Activated naive CD4-positive, alpha-beta T cell treated with anti-CD3 and anti-CD28 coated beads, Interleukin-2, amount 50 U/mL, for 72 hours (primary cell): ENCODE results near the gene CXCR2. TPM values are rescaled to one million over a fixed set of nuclear protein-coding genes. Genes with fewer than 3 reads are reported as not detected.
"Not testable (repeated sequence)": the region's sequence is repeated elsewhere in the genome, so short reads cannot be mapped to it uniquely, and the experiment has no call there.

Experiments
- ATAC-seq, 2 donors: fragments of 150-1000 bp; cut with Tn5 transposase; 2 replicates each; pipeline ENCODE4 v1.10.0; 2021; ENCODE audit warnings: mild to moderate bottlenecking in 2 of 2, moderate library complexity in 2 of 2
- DNase-seq, 2 donors: peaks; one replicate each; pipeline ENCODE4 v3.0.0; 2021 to 2022; ENCODE audit warnings: low spot score in 2 of 2
- H3K27ac Mint-ChIP-seq, 2 donors: one replicate each; pipeline ENCODE4 v1.8.0; 2022; ENCODE audit warnings: mild to moderate bottlenecking in 2 of 2, mixed read lengths in 2 of 2
- H3K36me3 Mint-ChIP-seq, 2 donors: one replicate each; pipeline ENCODE4 v1.8.0; 2022; ENCODE audit warnings: mixed read lengths in 2 of 2
- H3K9me3 Mint-ChIP-seq, 2 donors: one replicate each; pipeline ENCODE4 v1.8.0; 2022; ENCODE audit warnings: mixed read lengths in 2 of 2
- total RNA-seq, 2 donors: library from RNA; stranded (reverse); gene quantifications; one replicate each; pipeline ENCODE4 v1.2.3, GENCODE V29; 2022

CXCR2 gene
- total RNA-seq, 2 donors from 2014 or later = 0.33 TPM; not detected in 1

- ATAC-seq = no peak
- DNase-seq = no peak
- H3K27ac Mint-ChIP-seq = no peak overlapping the region
- H3K9me3 Mint-ChIP-seq = no peaks in the 10 kb centered on the region
- H3K36me3 Mint-ChIP-seq = no peaks in the 10 kb centered on the region
These were observed 37.0 kb downstream of the CXCR2 start for GRCh38 chr2:218162814-218163213.

DNA sequence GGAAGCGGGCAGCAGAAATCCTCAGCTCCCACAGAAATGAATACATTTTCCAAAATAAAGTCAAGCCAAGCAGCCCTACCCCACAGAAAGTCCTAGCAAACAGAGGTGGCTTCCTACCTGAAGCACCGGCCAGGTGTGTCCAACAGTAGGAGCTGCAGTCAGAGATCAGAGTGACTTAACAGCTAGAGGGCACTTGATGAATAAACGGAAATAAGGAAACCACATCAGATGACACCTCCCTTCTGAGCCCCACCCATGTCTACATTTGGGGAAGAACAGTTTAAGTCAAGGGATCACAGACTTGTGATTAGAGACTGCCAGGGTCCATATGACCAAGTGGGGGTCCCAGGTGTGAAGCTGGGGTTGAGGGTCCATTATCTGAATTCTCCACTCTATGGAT, 41.0 kb downstream of the CXCR2 start, which contains the start of gene CXCR1:
CXCR1 (minus strand) TSS at position 172 of the 400 bp plus-strand sequence. CDS start 1,751 bp downstream, outside the sequence.
- ATAC-seq (peak; percentile 70 to 80), DNase-seq (no peak)
- H3K27ac Mint-ChIP-seq = peak within 1 kb of the TSS in 1 of 2 donors; percentile 9
- no peaks in the 10 kb centered on the region for H3K36me3 Mint-ChIP-seq
- H3K9me3 Mint-ChIP-seq = no peaks in the 10 kb centered on the region

GRCh38 chr2:218168016-218168415, 42.2 kb downstream of the CXCR2 start:
- ATAC-seq (no peak), DNase-seq (no peak)
- no peak overlapping the region for H3K27ac Mint-ChIP-seq
- no peaks in the 10 kb centered on the region for H3K9me3 Mint-ChIP-seq
- H3K36me3 Mint-ChIP-seq = no peaks in the 10 kb centered on the region

DNA sequence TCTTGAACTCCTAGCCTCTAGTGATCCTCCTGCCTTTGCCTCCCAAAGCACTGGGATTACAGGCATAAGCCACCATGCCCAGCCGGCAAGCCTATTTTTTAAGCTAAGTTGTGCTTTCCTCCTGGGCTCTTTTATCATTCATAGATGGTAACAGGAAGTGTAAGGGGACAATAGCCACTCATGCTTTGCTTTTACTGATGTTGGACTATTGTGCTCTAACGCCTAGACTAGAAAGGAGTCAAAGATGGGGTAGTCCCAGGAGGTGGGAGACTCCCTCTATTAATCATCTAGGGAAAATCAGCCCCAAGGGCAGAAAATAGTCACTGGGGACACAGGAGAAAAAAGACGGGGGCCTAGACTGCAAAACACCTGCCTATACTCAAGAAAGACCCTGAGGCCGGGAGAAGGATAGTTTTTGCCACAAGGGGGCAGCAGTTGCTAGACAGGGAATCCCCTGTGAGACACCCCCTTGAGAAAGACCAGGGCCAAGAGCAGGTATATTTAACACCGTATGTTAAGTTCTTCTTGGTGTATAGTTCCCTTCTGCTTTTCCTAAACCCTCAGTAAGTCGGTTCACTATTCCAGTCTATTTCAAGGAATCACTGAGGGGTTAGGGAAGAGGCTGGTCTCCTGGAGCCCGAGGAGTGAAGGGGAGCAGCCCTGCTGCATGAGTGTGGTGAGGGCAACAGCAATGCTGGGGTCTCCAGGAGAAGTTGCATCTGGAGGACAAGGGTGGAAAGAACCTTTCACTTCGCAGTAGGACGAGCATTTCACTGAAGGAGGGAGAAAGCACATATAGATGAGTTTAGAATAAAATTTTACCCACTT, 43.0 kb downstream of the CXCR2 start:
- H3K9me3 Mint-ChIP-seq = no peaks in the 10 kb centered on the region
- DNase-seq = peak in 1 of 2 donors; percentile 79
- H3K36me3 Mint-ChIP-seq = no peaks in the 10 kb centered on the region
- no peak overlapping the region for H3K27ac Mint-ChIP-seq
- ATAC-seq = peak; percentile 78

GRCh38 chr2:218169757-218170546, 44.1 kb downstream of the CXCR2 start:
- Mint-ChIP-seq H3K36me3 (no peaks in the 10 kb centered on the region), H3K27ac (no peak overlapping the region), H3K9me3 (no peaks in the 10 kb centered on the region)
- DNase-seq (no peak), ATAC-seq (no peak)

GRCh38 chr2:218171744-218172143, 45.9 kb downstream of the CXCR2 start:
- H3K9me3 Mint-ChIP-seq, H3K27ac Mint-ChIP-seq, H3K36me3 Mint-ChIP-seq, ATAC-seq, DNase-seq: not testable (repeated sequence)

- Mint-ChIP-seq H3K27ac (no peak overlapping the region), H3K36me3 (no peaks in the 10 kb centered on the region), H3K9me3 (no peaks in the 10 kb centered on the region)
- no peak for ATAC-seq
- DNase-seq = no peak
These were observed 47.0 kb downstream of the CXCR2 start for GRCh38 chr2:218172845-218173244.

- no peak for DNase-seq
- ATAC-seq = no peak
- Mint-ChIP-seq H3K27ac (no peak overlapping the region), H3K9me3 (no peaks in the 10 kb centered on the region), H3K36me3 (no peaks in the 10 kb centered on the region)
These were observed 54.0 kb downstream of the CXCR2 start for GRCh38 chr2:218179782-218180181.

DNA sequence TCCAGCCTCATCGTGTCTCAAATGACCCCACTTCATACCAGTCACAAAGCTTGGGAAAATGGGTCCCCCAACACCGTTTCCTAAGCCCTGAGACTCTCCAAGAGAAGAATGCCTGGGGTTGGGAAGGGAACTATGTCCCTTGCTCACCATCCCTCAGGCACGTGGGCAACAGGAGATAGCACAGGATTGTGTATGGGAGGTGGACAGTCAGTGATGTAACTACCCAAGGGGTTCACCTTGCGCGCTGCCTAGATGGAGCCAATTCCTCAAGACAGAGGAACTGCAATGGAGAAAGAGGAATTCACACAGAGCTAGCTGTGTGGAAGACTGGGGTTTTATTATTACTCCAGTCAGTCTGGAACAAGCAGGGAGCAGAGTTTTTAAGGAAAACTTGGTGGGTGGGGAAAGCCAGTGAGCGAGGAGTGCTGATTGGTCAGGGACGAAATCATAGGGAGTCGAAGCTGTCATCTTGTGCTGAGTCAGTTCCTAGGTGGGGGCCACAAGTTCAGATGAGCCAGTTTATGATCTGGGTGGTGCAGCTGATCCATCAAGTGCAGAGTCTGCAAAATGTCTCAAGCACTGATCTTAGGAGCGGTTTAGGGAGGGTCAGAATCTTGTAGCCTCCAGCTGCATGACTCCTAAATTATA, 54.8 kb downstream of the CXCR2 start:
- Mint-ChIP-seq H3K27ac (no peak overlapping the region), H3K36me3 (no peaks in the 10 kb centered on the region), H3K9me3 (no peaks in the 10 kb centered on the region)
- ATAC-seq (no peak), DNase-seq (no peak)

DNA sequence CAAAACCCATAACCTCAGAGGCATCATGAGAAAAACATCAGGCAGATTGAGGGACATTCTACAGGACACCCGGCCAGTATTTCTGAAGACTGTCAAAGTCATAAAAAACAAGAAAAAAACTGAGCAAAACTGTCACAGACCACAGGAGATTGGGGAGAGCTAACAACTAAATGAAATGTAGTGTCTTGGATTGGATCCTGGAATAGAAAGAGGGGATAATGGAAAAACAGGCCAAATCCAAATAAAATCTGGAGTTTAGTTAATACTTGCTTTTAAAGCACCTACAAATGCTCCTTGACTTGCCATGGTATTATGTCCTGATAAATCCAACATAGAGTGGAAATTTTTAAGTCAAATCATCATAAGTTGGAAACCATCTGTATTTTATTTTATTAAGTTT, 58.5 kb downstream of the CXCR2 start:
- Mint-ChIP-seq H3K9me3 (no peaks in the 10 kb centered on the region), H3K27ac (no peak overlapping the region), H3K36me3 (no peaks in the 10 kb centered on the region)
- DNase-seq = no peak
- no peak for ATAC-seq

DNA sequence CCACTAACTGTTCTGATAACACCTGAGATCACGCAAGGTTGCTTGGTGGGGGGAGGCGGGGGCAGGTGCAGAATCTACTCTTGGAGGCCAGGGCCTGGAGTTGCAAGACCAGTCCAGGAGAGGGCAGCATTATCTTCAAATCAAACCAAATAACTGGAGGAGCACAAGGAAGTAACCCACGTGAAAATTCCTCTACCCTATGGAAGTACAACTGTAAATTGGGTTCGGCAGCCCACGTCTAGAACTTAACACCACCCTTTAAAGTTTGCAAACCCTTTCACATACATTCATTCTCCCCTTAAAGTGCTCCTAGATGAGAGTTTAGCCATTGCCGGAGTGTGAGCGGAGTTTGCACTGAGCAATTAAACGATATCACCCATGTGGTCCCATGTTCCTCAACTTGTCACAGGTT, 60.5 kb downstream of the CXCR2 start:
- ATAC-seq (peak; percentile 95 to 97), DNase-seq (peak; percentile 65 to 72)
- H3K9me3 Mint-ChIP-seq = no peaks in the 10 kb centered on the region
- H3K27ac Mint-ChIP-seq = peak overlapping the region in 1 of 2 donors; percentile 55
- H3K36me3 Mint-ChIP-seq = no peaks in the 10 kb centered on the region

Other genes starting within 250 kb of the CXCR2 start
- gene TNS1, start 123.0 kb upstream of the CXCR2 start, total RNA-seq = 1 to 10 TPM in 1 of 2 donors, under 1 TPM in 1; 0.27 to 5.1 TPM
- 1 to 10 TPM; 3.2 to 5.1 TPM for gene RUFY4, start 56.8 kb upstream of the CXCR2 start, total RNA-seq
- not detected for gene CXCR1, start 40.9 kb downstream of the CXCR2 start, total RNA-seq
- gene ARPC2, start 91.2 kb downstream of the CXCR2 start, total RNA-seq = 100 to 1,000 TPM; 567 to 656 TPM
- gene GPBAR1, start 135.0 kb downstream of the CXCR2 start, total RNA-seq = under 1 TPM; 0.46 to 0.88 TPM
- gene AAMP, start 144.1 kb downstream of the CXCR2 start, total RNA-seq = 10 to 100 TPM; 67.7 to 68.4 TPM
- 10 to 100 TPM; 25.1 to 30.4 TPM for gene PNKD, start 144.5 kb downstream of the CXCR2 start, total RNA-seq
- 10 to 100 TPM; 46.1 to 47.5 TPM for gene TMBIM1, start 166.5 kb downstream of the CXCR2 start, total RNA-seq
- gene CATIP, start 230.8 kb downstream of the CXCR2 start, total RNA-seq = not detected